Keratinocyte (primary cell): ENCODE measurements around the gene CREB3L2.

ENCODE experiments used
- EZH2 ChIP-seq: IDR thresholded peaks from one replicate; pipeline ENCODE4 v1.6.1; 2012; ENCODE audit warnings: inconsistent platforms, mild to moderate bottlenecking, low read length, moderate library complexity
- TF ChIP-seq, protein P1 (sequence below), 3 experiments: IDR thresholded peaks in 1 of 3; conservative IDR thresholded peaks in 1 of 3; optimal IDR thresholded peaks in 1 of 3; 2 replicates in 2 of 3; 3 replicates in 1 of 3; pipeline versions ENCODE3 to v1.5.1; 2011; ENCODE audit warnings: low read length in 3 of 3, mild to moderate bottlenecking in 3 of 3, moderate library complexity in 2 of 3, control low read depth in 1 of 3, inconsistent platforms in 1 of 3; ENCODE audit not compliant: insufficient read depth in 2 of 3; ENCODE audit errors: extremely low read depth in 1 of 3

GRCh38 chr7:137881607-137882260, 120.2 kb downstream of the CREB3L2 start:
- TF ChIP-seq, protein P1, sequence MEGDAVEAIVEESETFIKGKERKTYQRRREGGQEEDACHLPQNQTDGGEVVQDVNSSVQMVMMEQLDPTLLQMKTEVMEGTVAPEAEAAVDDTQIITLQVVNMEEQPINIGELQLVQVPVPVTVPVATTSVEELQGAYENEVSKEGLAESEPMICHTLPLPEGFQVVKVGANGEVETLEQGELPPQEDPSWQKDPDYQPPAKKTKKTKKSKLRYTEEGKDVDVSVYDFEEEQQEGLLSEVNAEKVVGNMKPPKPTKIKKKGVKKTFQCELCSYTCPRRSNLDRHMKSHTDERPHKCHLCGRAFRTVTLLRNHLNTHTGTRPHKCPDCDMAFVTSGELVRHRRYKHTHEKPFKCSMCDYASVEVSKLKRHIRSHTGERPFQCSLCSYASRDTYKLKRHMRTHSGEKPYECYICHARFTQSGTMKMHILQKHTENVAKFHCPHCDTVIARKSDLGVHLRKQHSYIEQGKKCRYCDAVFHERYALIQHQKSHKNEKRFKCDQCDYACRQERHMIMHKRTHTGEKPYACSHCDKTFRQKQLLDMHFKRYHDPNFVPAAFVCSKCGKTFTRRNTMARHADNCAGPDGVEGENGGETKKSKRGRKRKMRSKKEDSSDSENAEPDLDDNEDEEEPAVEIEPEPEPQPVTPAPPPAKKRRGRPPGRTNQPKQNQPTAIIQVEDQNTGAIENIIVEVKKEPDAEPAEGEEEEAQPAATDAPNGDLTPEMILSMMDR (optimal IDR thresholded peaks at IDR 0.05 in 1 of 3, IDR thresholded peaks at IDR 0.05 in 1 of 3, conservative IDR thresholded peaks at IDR 0.05 in 1 of 3; ENCODE audit: extremely low read depth in 1 of 3, insufficient read depth in 2 of 3, low read length in 3 of 3) = no peak
- no peak for TF ChIP-seq EZH2
